Measurements from ENCODE around the gene PPP2R5C. TPM values are rescaled to one million over a fixed set of nuclear protein-coding genes. Genes with fewer than 3 reads are reported as not detected.

Gene PPP2R5C
- total RNA-seq, 1 donor from 2014 or later: 134 TPM

- Mint-ChIP-seq H3K4me3 (no peak overlapping the region), H3K9me3 (no peaks in the 10 kb centered on the region), H3K4me1 (no peaks in the 10 kb centered on the region), H3K27ac (ENCODE audit: unreplicated experiment) (no peak overlapping the region), H3K27me3 (ENCODE audit: low read depth) (no peaks in the 10 kb centered on the region), H3K36me3 (ENCODE audit: low read depth) (peaks cover 16% of the 10 kb centered on the region)
- TF ChIP-seq CTCF (conservative IDR thresholded peaks at IDR 0.05): no peak
- DNase-seq (ENCODE audit: low read depth, low spot score): no peak
Measured at GRCh38 chr14:101859958-101860357, 98.4 kb downstream of the PPP2R5C start.

GRCh38 chr14:101861464-101861863, 100.0 kb downstream of the PPP2R5C start:
- H3K27ac Mint-ChIP-seq (ENCODE audit: unreplicated experiment): no peak overlapping the region
- no peaks in the 10 kb centered on the region for H3K4me1 Mint-ChIP-seq
- DNase-seq (ENCODE audit: low read depth, low spot score): no peak
- no peak for TF ChIP-seq CTCF (conservative IDR thresholded peaks at IDR 0.05)
- peaks cover 19% of the 10 kb centered on the region for H3K36me3 Mint-ChIP-seq (ENCODE audit: low read depth)
- H3K9me3 Mint-ChIP-seq: no peaks in the 10 kb centered on the region
- H3K27me3 Mint-ChIP-seq (ENCODE audit: low read depth): no peaks in the 10 kb centered on the region
- H3K4me3 Mint-ChIP-seq: no peak overlapping the region

GRCh38 chr14:101862177-101862576, 100.7 kb downstream of the PPP2R5C start:
- Mint-ChIP-seq H3K27me3 (ENCODE audit: low read depth) (no peaks in the 10 kb centered on the region), H3K27ac (ENCODE audit: unreplicated experiment) (no peak overlapping the region), H3K4me1 (no peaks in the 10 kb centered on the region), H3K9me3 (no peaks in the 10 kb centered on the region), H3K36me3 (ENCODE audit: low read depth) (peaks cover 15% of the 10 kb centered on the region), H3K4me3 (no peak overlapping the region)
- DNase-seq (ENCODE audit: low read depth, low spot score): no peak
- TF ChIP-seq CTCF (conservative IDR thresholded peaks at IDR 0.05): no peak

GRCh38 chr14:101862711-101863110, 101.2 kb downstream of the PPP2R5C start:
- no peak for DNase-seq (ENCODE audit: low read depth, low spot score)
- peaks cover 15% of the 10 kb centered on the region for H3K36me3 Mint-ChIP-seq (ENCODE audit: low read depth)
- no peaks in the 10 kb centered on the region for H3K27me3 Mint-ChIP-seq (ENCODE audit: low read depth)
- no peak for TF ChIP-seq CTCF (conservative IDR thresholded peaks at IDR 0.05)
- no peaks in the 10 kb centered on the region for H3K9me3 Mint-ChIP-seq
- H3K4me3 Mint-ChIP-seq: no peak overlapping the region
- no peak overlapping the region for H3K27ac Mint-ChIP-seq (ENCODE audit: unreplicated experiment)
- no peaks in the 10 kb centered on the region for H3K4me1 Mint-ChIP-seq

GRCh38 chr14:101865288-101865687, 103.8 kb downstream of the PPP2R5C start:
- Mint-ChIP-seq H3K27me3 (ENCODE audit: low read depth) (no peaks in the 10 kb centered on the region), H3K9me3 (no peaks in the 10 kb centered on the region), H3K27ac (ENCODE audit: unreplicated experiment) (no peak overlapping the region), H3K36me3 (ENCODE audit: low read depth) (peaks cover 15% of the 10 kb centered on the region), H3K4me3 (no peak overlapping the region), H3K4me1 (peaks cover 4% of the 10 kb centered on the region)
- no peak for DNase-seq (ENCODE audit: low read depth, low spot score)
- no peak for TF ChIP-seq CTCF (conservative IDR thresholded peaks at IDR 0.05)

GRCh38 chr14:101867854-101868253, 106.3 kb downstream of the PPP2R5C start:
- TF ChIP-seq CTCF (conservative IDR thresholded peaks at IDR 0.05): no peak
- no peak for DNase-seq (ENCODE audit: low read depth, low spot score)
- Mint-ChIP-seq H3K4me3 (no peak overlapping the region), H3K27me3 (ENCODE audit: low read depth) (no peaks in the 10 kb centered on the region), H3K27ac (ENCODE audit: unreplicated experiment) (peak overlapping the region; percentile 44), H3K9me3 (no peaks in the 10 kb centered on the region), H3K36me3 (ENCODE audit: low read depth) (peaks cover 13% of the 10 kb centered on the region), H3K4me1 (peaks cover 23% of the 10 kb centered on the region)

Measured in neural crest cell (in vitro differentiated cells).